CD4-positive, alpha-beta T cell treated with Interleukin-6 at 100 ng/mL for 8 hours (primary cell): ENCODE data around the gene STEEP1.

Source experiments
- DNase-seq: peaks from one replicate; pipeline ENCODE4 v3.0.0-alpha.2; 2020; ENCODE audit warnings: mixed read lengths, low spot score

Gene STEEP1

DNA sequence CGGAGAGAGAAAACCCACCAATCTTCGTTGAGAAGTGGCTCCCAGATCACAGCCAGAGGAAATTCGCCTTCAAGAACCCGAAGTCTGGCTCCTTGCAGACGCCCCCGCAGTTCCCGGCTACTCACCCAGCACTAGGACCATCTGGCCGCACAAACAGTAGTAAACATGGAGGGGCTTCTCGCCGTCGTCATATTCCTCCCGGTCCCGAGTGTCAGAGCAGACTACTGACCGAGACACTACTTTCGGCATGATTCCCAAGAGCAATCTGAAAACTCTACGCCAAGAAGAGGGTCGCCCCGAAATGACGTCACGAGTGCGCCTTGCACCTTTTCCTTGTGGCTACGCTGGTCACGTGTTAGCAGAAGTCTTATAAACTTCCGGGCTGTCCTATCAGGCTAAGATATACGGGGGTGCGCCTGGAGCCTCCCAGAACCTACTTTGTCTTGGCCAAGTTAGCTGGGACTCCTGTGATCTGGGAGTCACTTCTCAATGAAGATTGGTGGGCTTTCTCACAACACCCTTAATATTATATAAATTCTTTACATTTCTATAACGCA lies at the start of gene STEEP1:
Gene STEEP1 (minus strand): TSS at position 303 of the 557 bp plus-strand sequence. CDS start 54 bp downstream, at position 249.
- peak; percentile 82 for DNase-seq

GRCh38 chrX:119614776-119615175 lies 49.6 kb upstream of the STEEP1 start:
- no peak for DNase-seq

- no peak for DNase-seq
Observed at GRCh38 chrX:119607018-119607389, 41.8 kb upstream of the STEEP1 start.

DNA sequence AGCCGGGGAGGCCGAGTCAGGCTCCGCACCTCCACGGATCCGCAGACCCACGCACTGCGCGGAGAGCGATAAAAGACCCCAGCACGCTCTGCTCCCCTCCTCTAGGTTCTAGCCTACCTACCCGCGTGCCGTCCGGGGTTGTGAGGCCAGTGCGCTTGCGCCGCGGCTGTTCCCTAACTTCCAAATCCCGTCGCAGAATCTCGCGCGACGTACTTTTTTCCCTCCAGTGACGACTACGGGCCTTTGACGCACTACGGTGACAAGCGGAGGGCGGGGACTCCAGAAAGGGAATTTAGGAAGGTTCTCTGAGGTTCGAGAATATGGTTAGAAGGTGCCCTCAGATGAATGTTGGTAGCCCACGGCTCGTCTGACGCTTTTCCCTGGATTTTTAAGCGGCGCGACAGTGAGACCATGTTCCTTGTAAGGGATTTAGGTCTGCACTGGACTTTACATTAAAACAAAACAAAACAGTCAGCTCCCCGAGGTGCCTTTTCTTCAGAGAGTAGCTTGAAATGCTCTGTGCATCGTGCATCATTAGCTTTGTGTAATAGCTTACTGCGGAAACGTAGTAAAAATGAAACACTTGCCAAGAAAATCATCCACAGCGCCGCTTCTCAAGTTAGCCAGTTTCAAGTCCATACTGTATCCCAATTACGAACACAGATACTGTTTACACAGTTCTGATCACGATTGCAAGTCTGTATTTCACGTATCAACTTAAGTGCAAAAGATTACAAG lies 41.2 kb upstream of the STEEP1 start, which contains the start of gene NKRF:
Gene NKRF (minus strand): TSS at position 145 of the 738 bp plus-strand sequence.
- DNase-seq: peak; percentile 87

DNA sequence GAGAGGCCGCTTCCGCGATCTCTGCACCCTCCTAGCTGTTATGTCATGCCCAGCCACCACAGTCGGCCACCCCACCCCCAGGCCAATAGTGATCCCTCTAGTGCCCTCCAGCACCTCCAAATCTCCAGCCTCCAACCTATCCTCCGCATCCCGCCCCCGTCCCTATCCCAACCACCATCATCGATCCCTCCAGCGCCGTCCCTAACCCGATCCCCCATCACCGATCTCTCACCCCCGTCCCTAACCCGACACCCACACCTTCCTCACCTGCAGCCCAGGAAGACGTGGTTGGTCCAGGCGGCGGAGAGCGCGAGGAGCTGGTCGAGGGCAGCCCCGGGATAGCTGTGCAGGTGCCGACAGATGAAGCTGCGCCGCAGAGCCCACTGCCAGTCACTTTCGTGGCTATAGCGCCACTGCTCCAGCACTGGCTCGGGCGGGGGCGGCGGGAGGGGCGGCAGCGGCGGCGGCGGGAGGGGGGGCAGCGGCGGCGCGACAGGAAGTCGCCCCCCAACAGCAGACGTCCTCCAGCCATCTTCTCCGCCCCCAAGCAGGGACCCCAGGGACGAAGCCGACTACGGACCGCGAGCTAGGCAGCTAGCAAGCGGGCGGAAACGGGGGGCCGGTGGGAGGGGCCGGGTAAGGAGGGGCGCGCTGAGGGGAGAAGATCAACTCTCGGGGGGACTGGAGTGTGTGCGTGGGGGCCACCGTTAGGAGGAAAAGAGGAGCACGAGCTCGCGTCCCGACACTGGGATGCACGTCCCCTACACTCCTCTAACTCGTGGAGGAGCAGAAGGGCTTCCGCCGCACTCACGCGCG lies 40.5 kb upstream of the STEEP1 start:
- DNase-seq: peak; percentile 23

GRCh38 chrX:119604766-119605463 lies 39.7 kb upstream of the STEEP1 start:
- DNase-seq: no peak

GRCh38 chrX:119602701-119603255 lies 37.6 kb upstream of the STEEP1 start:
- DNase-seq: no peak

DNA sequence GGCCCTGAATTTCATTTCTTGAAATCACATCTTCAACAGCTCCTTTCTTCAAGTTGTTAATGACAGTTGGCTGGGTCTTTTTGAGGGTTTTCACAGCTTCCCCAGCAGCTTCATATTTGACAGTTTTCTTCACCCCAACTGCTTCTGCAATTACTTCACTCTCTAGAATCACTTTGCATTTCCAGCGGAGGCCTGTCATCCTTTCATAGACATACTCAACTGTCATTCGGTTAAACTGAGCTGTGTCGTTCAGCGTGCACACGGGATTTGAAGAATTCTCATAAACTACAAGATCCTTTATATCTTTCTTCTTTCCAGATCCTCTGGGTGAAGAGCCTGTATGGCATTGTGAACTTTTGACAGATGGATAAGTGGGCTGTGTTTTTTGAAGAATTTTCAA lies 24.6 kb upstream of the STEEP1 start:
- no peak for DNase-seq

DNA sequence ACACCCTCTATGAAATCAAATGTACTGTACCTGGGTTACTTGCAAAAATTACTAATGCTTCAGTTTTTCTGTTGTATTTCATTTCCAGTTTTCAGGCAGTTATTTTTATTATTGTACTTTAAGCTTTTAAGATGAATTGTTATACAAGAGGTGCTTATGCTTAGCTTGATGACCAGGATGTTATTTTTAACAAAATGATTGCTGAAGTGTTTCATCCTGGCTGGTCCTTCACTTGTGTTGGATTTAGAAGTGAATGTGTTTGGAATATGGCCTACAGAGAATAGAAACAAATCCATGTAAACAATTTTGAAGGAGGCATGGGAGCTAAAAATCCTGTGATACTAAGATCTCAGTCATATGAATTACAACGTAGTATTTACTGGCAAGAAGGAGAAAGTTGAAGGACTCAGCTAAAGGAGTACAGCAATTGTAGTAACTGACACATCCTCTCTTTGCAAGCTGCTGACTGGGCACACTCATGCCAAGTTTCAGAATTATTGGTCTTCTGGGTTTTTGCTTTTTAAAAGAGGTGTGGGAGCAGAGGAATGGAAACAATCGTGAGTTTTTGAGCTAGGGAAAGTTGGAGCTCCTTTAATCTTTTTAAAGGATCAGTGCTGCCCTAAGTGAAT lies 18.3 kb upstream of the STEEP1 start:
- DNase-seq: no peak

- DNase-seq: no peak
Observed at GRCh38 chrX:119579414-119579813, 14.2 kb upstream of the STEEP1 start.

DNA sequence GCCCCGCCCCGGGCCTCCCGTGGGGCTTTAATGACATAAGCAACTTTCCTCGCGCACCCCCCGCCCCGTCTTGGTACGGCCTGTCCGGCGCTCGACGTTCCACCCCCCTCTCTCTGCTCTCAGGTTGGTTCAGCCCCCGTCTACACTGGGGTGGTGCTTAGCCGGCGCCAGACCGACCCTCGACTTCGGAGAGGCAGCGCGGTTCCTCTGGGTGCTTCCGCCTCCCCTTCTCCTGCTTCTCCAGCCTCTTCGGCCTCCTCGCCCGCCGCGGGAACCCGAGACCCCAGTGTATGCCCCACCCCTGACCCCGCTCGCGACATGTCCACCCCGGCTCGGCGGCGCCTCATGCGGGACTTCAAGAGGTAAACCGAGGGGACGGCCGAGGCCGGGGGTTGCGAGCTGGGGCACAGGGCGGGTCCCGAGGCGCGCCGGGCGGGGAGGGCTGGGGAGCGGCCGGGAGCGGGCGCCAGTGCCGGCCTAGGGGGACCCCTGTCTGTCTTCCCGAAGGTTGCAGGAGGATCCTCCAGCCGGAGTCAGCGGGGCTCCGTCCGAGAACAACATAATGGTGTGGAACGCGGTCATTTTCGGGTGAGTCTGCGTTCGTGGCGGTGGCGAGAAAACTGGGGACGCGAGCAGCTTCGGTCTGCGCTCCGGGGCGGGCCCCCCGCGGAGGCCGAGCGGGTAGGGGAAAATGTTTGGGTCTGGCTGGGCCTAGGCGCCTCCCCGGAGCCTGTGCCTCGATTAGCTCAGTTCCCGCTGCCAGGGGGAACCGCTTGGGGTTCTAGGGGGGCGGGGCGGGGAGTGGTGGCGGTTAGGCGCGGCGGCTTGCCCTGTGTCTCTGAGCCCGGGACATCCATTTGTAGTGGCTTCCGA lies 9.4 kb upstream of the STEEP1 start, which contains the start of gene UBE2A:
Gene UBE2A (plus strand): TSS at position 170 of the 873 bp plus-strand sequence. CDS start 149 bp downstream, at position 319.
- peak; percentile 88 for DNase-seq

DNA sequence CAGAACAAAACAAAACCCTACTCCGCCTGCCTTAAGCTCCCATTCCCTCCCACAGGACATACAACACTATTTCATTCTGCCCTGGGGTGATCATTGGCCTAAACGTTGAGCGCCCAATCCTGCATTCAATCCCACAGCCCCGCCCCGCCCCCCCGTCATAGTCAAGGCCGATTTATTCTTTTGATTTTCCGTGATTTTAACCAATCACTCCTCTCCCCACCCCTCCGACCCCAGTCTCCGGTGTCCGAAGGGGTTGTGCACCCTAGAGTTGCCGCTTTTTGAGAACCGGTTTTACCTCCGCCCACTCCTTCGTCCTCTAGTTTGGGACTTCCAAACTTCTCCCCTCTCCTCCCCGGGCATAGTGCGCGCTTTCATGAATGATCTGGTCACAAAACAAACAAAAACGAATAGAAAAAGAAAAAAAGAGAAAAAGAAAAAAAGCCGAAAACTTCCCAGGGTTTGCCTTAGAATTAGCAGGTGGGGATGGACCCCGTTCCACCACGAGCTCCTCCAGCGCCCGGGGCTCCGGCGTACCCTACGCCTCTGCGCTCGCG lies 8.7 kb upstream of the STEEP1 start:
- no peak for DNase-seq

DNA sequence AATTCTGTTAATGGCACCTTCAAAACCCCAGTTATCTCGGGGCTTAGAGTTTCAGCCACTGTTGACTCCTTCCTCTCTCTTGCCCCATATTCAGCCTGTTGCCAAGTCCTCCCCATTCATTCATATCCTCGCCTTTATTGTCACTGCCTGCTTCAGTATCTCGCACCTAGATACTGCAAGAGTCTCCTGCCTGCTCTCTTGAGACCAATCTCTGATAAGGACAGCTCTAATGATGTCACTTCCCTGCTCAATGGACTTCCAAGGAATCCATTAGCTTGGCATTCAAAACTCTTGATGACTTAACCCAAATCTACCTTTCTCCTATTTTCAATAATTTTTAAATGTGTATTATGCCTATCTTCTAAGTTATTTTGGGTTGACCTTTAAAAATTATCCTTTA lies 8.0 kb upstream of the STEEP1 start:
- DNase-seq: no peak

- DNase-seq: no peak
Observed at GRCh38 chrX:119570351-119570835, 5.2 kb upstream of the STEEP1 start.

GRCh38 chrX:119552508-119552907 lies 12.7 kb downstream of the STEEP1 start:
- no peak for DNase-seq

- DNase-seq: no peak
Observed at GRCh38 chrX:119549327-119550016, 15.7 kb downstream of the STEEP1 start.

GRCh38 chrX:119541188-119541587 lies 24.0 kb downstream of the STEEP1 start:
- DNase-seq: no peak

- DNase-seq: no peak
Observed at GRCh38 chrX:119539872-119540271, 25.3 kb downstream of the STEEP1 start.

DNA sequence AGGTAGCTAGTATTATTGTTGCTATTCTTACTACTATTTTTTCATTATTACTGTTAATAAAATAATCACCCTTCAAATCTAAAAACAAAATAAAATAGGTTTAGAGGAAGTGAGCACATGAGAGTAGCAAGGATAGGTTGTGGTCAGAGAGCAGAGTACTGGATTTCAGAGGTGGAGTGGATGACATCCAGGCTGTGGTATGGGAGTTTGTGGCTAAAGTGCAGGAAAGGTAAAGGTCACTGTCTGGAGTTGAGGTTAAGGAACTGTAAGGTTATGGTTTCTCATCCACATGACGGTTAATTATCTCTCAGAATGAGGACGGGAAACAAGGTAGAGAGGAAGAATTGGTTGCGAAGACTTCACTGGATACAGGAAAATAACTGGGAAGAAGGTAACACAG lies 27.7 kb downstream of the STEEP1 start:
- DNase-seq: no peak
